Fibroblast of lung (primary cell): ENCODE results near the gene GPR142. TPM values are rescaled to one million over a fixed set of nuclear protein-coding genes. Genes with fewer than 3 reads are reported as not detected.
"Not testable (repeated sequence)": the region's sequence is repeated elsewhere in the genome, so short reads cannot be mapped to it uniquely, and the experiment has no call there.

Source experiments
- DNase-seq, 2 donors: peaks; one replicate each; pipeline versions ENCODE4 v3.0.0 to v3.0.0-alpha.2; 2010; ENCODE audit warnings: low read depth in 2 of 2
- H2AFZ ChIP-seq: 2 replicates; pipeline ENCODE4 v1.5.1; 2012; ENCODE audit warnings: low read length, control low read depth, inconsistent platforms
- H3K27ac ChIP-seq: 2 replicates; pipeline ENCODE4 v1.5.1; 2011; ENCODE audit warnings: low read length, control low read depth; ENCODE audit not compliant: insufficient read depth
- H3K27me3 ChIP-seq: 2 replicates; pipeline ENCODE4 v1.5.1; 2011; ENCODE audit warnings: mild to moderate bottlenecking, low read length; ENCODE audit not compliant: control insufficient read depth, insufficient read depth
- H3K36me3 ChIP-seq: 2 replicates; pipeline ENCODE4 v1.5.1; 2011; ENCODE audit warnings: low read length; ENCODE audit not compliant: control insufficient read depth, insufficient read depth
- H3K4me1 ChIP-seq: 2 replicates; pipeline ENCODE4 v1.5.1; 2011; ENCODE audit warnings: low read length; ENCODE audit not compliant: control insufficient read depth, insufficient read depth; ENCODE audit errors: extremely low read depth
- H3K4me2 ChIP-seq: 2 replicates; pipeline ENCODE4 v1.5.1; 2011; ENCODE audit warnings: low read length, control low read depth; ENCODE audit not compliant: insufficient read depth; ENCODE audit errors: extremely low read depth
- H3K4me3 ChIP-seq, 4 experiments: fragments of 200-600 bp in 1 of 4; sonication (generic) in 1 of 4; replicated peaks in 1 of 4; 2 replicates each; pipeline ENCODE4 v1.5.1; 2011 to 2016; ENCODE audit warnings: low read length in 4 of 4, low read depth in 3 of 4, mild to moderate bottlenecking in 3 of 4, control low read depth in 2 of 4, inconsistent platforms in 1 of 4, mixed read lengths in 1 of 4; ENCODE audit not compliant: insufficient read depth in 1 of 4; ENCODE audit errors: control extremely low read depth in 1 of 4
- H3K79me2 ChIP-seq: 2 replicates; pipeline ENCODE4 v1.5.1; 2012; ENCODE audit warnings: mild to moderate bottlenecking, low read length, inconsistent platforms; ENCODE audit not compliant: control insufficient read depth, insufficient read depth
- H3K9ac ChIP-seq: 2 replicates; pipeline ENCODE4 v1.5.1; 2011; ENCODE audit warnings: mild to moderate bottlenecking, low read length, control low read depth; ENCODE audit not compliant: insufficient read depth
- H3K9me3 ChIP-seq: 2 replicates; pipeline ENCODE4 v1.5.1; 2012; ENCODE audit warnings: low read depth, low read length; ENCODE audit not compliant: control insufficient read depth, insufficient read depth
- H4K20me1 ChIP-seq: 2 replicates; pipeline ENCODE4 v1.5.1; 2011; ENCODE audit warnings: low read length; ENCODE audit not compliant: control insufficient read depth, insufficient read depth; ENCODE audit errors: extremely low read depth
- EZH2 ChIP-seq: IDR thresholded peaks from 2 replicates; pipeline ENCODE4 v1.5.1; 2012; ENCODE audit warnings: low read length, control low read depth, mild to moderate bottlenecking; ENCODE audit errors: missing control alignments
- polyA plus RNA-seq, 2 donors: library from polyadenylated mRNA; depleted of rRNA in 1 of 2; stranded (reverse) in 1 of 2; unstranded in 1 of 2; fragments of >200 nt; gene quantifications; 2 replicates each; pipeline ENCODE4 v1.2.1, GENCODE V29; 2011 to 2012; ENCODE audit warnings: missing spikeins in 1 of 2
- total RNA-seq: library from RNA; depleted of rRNA; stranded (reverse); fragments of >200 nt; gene quantifications from 2 replicates; pipeline ENCODE4 v1.2.1, GENCODE V29; 2014
- TF ChIP-seq, protein P1 (sequence below), 2 donors: IDR thresholded peaks in 1 of 2; conservative IDR thresholded peaks in 1 of 2; 1 replicate in 1 of 2; 2 replicates in 1 of 2; pipeline ENCODE4 v1.5.1; 2011 to 2012; ENCODE audit warnings: low read length in 2 of 2, control low read depth in 1 of 2, inconsistent platforms in 1 of 2, low read depth in 1 of 2, mild to moderate bottlenecking in 1 of 2

The GPR142 gene
- total and polyA plus RNA-seq, 2 donors (not counting 1 experiment from before 2014, with no cell fraction given): not detected

DNA sequence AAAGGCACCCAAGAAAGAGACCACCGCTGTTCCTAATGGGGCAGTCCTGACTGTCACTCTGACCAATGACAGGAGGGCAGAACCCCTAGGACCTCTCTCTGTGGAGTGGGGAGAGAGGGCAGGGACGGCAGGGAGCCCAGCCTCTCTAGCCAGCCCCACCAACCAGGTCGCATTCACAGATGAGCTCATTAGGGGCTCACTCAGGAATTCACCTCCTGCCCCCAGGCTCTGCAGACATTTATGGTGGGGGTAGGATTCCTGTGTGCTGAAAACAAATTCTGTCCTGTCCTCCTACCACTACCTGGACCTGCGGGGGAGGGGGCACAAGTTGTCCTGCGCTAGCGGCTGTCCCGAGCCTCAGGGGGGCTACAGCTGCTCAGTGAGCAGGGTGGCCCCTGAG is 36.9 kb downstream of the GPR142 start:
- Histone ChIP-seq H3K79me2 (no peaks in the 10 kb centered on the region), H4K20me1 (no peaks in the 10 kb centered on the region), H3K36me3 (no peaks in the 10 kb centered on the region), H3K9ac (no peak overlapping the region), H3K4me1 (no peaks in the 10 kb centered on the region), H2AFZ (no peak overlapping the region), H3K4me3 (no peak overlapping the region), H3K4me2 (no peak overlapping the region), H3K27ac (no peak overlapping the region), H3K27me3 (no peaks in the 10 kb centered on the region), H3K9me3 (no peaks in the 10 kb centered on the region)
- TF ChIP-seq EZH2: no peak
- TF ChIP-seq, protein P1, sequence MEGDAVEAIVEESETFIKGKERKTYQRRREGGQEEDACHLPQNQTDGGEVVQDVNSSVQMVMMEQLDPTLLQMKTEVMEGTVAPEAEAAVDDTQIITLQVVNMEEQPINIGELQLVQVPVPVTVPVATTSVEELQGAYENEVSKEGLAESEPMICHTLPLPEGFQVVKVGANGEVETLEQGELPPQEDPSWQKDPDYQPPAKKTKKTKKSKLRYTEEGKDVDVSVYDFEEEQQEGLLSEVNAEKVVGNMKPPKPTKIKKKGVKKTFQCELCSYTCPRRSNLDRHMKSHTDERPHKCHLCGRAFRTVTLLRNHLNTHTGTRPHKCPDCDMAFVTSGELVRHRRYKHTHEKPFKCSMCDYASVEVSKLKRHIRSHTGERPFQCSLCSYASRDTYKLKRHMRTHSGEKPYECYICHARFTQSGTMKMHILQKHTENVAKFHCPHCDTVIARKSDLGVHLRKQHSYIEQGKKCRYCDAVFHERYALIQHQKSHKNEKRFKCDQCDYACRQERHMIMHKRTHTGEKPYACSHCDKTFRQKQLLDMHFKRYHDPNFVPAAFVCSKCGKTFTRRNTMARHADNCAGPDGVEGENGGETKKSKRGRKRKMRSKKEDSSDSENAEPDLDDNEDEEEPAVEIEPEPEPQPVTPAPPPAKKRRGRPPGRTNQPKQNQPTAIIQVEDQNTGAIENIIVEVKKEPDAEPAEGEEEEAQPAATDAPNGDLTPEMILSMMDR (conservative IDR thresholded peaks at IDR 0.05 in 1 of 2, IDR thresholded peaks at IDR 0.05 in 1 of 2; ENCODE audit: low read depth in 1 of 2, low read length in 2 of 2): no peak
- DNase-seq: no peak

DNA sequence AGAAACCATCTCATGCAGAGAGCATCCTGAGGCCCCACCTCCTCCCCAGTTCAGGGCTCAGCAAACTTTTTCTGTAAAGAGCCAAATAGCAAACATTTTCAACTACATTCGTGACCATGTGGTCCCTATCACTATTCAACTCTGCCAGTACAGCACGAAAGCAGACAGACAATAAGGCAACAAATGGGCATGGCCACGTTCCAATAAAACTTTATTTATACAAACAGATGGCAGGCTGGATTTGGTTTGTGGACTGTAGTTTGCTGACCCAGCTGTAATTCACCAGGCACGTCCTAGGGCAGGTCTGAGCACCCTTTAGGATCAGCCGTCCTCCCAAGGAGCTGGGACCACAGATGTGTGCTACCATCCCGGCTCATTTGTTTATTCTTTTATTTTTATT is 37.5 kb downstream of the GPR142 start:
- Histone ChIP-seq H3K9me3 (no peaks in the 10 kb centered on the region), H3K9ac (no peak overlapping the region), H3K27me3 (no peaks in the 10 kb centered on the region), H3K79me2 (no peaks in the 10 kb centered on the region), H4K20me1 (no peaks in the 10 kb centered on the region), H3K4me1 (no peaks in the 10 kb centered on the region), H3K4me3 (no peak overlapping the region), H3K36me3 (no peaks in the 10 kb centered on the region), H2AFZ (no peak overlapping the region), H3K4me2 (no peak overlapping the region), H3K27ac (no peak overlapping the region)
- TF ChIP-seq EZH2: no peak
- TF ChIP-seq, protein P1 (conservative IDR thresholded peaks at IDR 0.05 in 1 of 2, IDR thresholded peaks at IDR 0.05 in 1 of 2; ENCODE audit: low read depth in 1 of 2, low read length in 2 of 2): no peak
- no peak for DNase-seq

DNA sequence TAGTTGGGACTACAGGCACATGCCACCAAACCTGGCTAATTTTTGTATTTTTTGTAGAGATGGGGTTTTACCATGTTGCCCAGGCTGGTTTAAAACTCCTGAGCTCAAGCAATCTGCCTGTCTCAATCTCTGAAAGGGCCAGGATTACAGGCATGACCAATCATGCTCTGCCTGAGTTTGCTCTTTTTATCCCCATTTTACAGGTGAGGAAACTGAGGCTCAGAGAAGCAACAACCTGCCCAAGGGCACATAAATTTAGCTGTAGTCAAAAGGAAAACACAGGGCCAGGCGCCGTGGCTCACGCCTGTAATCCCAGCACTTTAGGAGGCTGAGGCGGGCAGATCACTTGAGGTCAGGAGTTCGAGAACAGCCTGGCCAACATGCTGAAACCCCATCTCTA is 38.0 kb downstream of the GPR142 start:
- H2AFZ ChIP-seq, H3K4me1 ChIP-seq, H3K27me3 ChIP-seq, DNase-seq, H3K4me3 ChIP-seq, H4K20me1 ChIP-seq, H3K9me3 ChIP-seq, H3K9ac ChIP-seq, H3K27ac ChIP-seq, H3K79me2 ChIP-seq, H3K4me2 ChIP-seq, H3K36me3 ChIP-seq: not testable (repeated sequence)
